SK-N-SH (cell line): ENCODE results near the gene RPL7L1. TPM values are rescaled to one million over a fixed set of nuclear protein-coding genes. Genes with fewer than 3 reads are reported as not detected.
"Not testable (repeated sequence)": the region's sequence is repeated elsewhere in the genome, so short reads cannot be mapped to it uniquely, and the experiment has no call there.

Experiments
- CTCF ChIA-PET: fragments of 300-600, 350-600 bp; formaldehyde crosslinking; extraction: SDS; loops from one replicate; lab custom pipeline; 2021; lab: Yijun Ruan, JAX
- POLR2A ChIA-PET: fragments of 350-600 bp; sonication (Branson Sonifier 250); formaldehyde crosslinking; extraction: SDS; loops from one replicate; lab custom pipeline; 2020; ENCODE audit warnings: antibody characterized with exemption, inconsistent platforms; lab: Yijun Ruan, JAX
- DNase-seq: peaks from one replicate; pipeline ENCODE4 v3.0.0; 2012
- H2AFZ ChIP-seq: fragments of 200-600 bp; sonication (generic); 2 replicates; pipeline ENCODE4 v1.8.1; 2016; ENCODE audit warnings: antibody characterized with exemption, mild to moderate bottlenecking, low read depth
- H3F3A ChIP-seq: fragments of 200-600 bp; sonication (generic); replicated peaks from 2 replicates; pipeline ENCODE3; 2016; ENCODE audit warnings: antibody characterized with exemption, mild to moderate bottlenecking; ENCODE audit not compliant: insufficient read depth
- H3K27ac ChIP-seq, 2 experiments: fragments of 200-500 bp in 1 of 2; fragments of 200-600 bp in 1 of 2; sonication (Bioruptor generic) in 1 of 2; sonication (generic), shearing (Covaris generic) in 1 of 2; 2 replicates each; pipeline versions ENCODE4 v1.5.1 to v1.6.1; 2014 to 2016; ENCODE audit warnings: low read depth in 2 of 2, inconsistent platforms in 1 of 2, low read length in 1 of 2, mild to moderate bottlenecking in 1 of 2, mixed read lengths in 1 of 2
- H3K27me3 ChIP-seq: fragments of 200-600 bp; sonication (generic), shearing (Covaris generic); 2 replicates; pipeline ENCODE4 v1.6.1; 2016; ENCODE audit warnings: mixed run types; ENCODE audit not compliant: insufficient read depth
- H3K36me3 ChIP-seq, 2 experiments: fragments of 200-500 bp in 1 of 2; fragments of 200-600 bp in 1 of 2; sonication (Bioruptor generic) in 1 of 2; sonication (generic) in 1 of 2; replicated peaks in 1 of 2; 2 replicates each; pipeline versions ENCODE3 to v1.5.1; 2014 to 2016; ENCODE audit warnings: low read length in 1 of 2, mild to moderate bottlenecking in 1 of 2; ENCODE audit not compliant: insufficient read depth in 2 of 2, control insufficient read depth in 1 of 2
- H3K4me1 ChIP-seq, 2 experiments: fragments of 200-500 bp in 1 of 2; fragments of 200-600 bp in 1 of 2; sonication (Bioruptor generic) in 1 of 2; sonication (generic), shearing (Covaris generic) in 1 of 2; 2 replicates each; pipeline versions ENCODE4 v1.5.1 to v1.6.1; 2014 to 2016; ENCODE audit warnings: low read depth in 1 of 2, low read length in 1 of 2, mixed run types in 1 of 2; ENCODE audit not compliant: insufficient read depth in 2 of 2, control insufficient read depth in 1 of 2
- H3K4me2 ChIP-seq: fragments of 200-600 bp; sonication (generic), shearing (Covaris generic); 2 replicates; pipeline ENCODE4 v1.6.1; 2017; ENCODE audit warnings: mixed run types
- H3K4me3 ChIP-seq, 2 experiments: fragments of 200-500 bp in 1 of 2; fragments of 200-600 bp in 1 of 2; sonication (Bioruptor generic) in 1 of 2; sonication (generic), shearing (Covaris generic) in 1 of 2; 2 replicates each; pipeline versions ENCODE4 v1.5.1 to v1.8.1; 2014 to 2016; ENCODE audit warnings: low read depth in 2 of 2, inconsistent platforms in 1 of 2, low read length in 1 of 2, mild to moderate bottlenecking in 1 of 2, mixed read lengths in 1 of 2, moderate library complexity in 1 of 2
- H3K79me2 ChIP-seq: fragments of 200-600 bp; sonication (generic); 2 replicates; pipeline ENCODE4 v1.8.1; 2017; ENCODE audit warnings: mild to moderate bottlenecking; ENCODE audit not compliant: insufficient read depth
- H3K9ac ChIP-seq: fragments of 200-600 bp; sonication (generic); 2 replicates; pipeline ENCODE4 v1.6.1; 2017; ENCODE audit warnings: mixed run types
- H3K9me2 ChIP-seq: fragments of 200-600 bp; sonication (generic); 2 replicates; pipeline ENCODE4 v1.6.1; 2017; ENCODE audit warnings: mixed run types
- H3K9me3 ChIP-seq: fragments of 200-600 bp; sonication (generic); 2 replicates; pipeline ENCODE4 v1.6.1; 2017; ENCODE audit warnings: mixed run types, mild to moderate bottlenecking, moderate library complexity
- H4K20me1 ChIP-seq: fragments of 200-600 bp; sonication (generic); 2 replicates; pipeline ENCODE4 v1.6.1; 2017; ENCODE audit warnings: mild to moderate bottlenecking, mixed run types; ENCODE audit not compliant: insufficient read depth
- CHD2 ChIP-seq: fragments of 150-350 bp; IDR thresholded peaks from 2 replicates; pipeline ENCODE4 v1.6.1; 2018; ENCODE audit warnings: low read length; ENCODE audit not compliant: partially characterized antibody
- CTCF ChIP-seq: fragments of 200-600 bp; sonication (generic); IDR thresholded peaks from 2 replicates; pipeline ENCODE4 v1.6.1; 2017; ENCODE audit warnings: antibody characterized with exemption, mild to moderate bottlenecking, moderate library complexity
- ELF1 ChIP-seq: IDR thresholded peaks from 2 replicates; pipeline ENCODE4 v1.4.0; 2012
- FOXJ3 ChIP-seq: sonication (generic); formaldehyde crosslinking; IDR thresholded peaks from 2 replicates; pipeline ENCODE4 v1.5.1; 2020; ENCODE audit warnings: mild to moderate bottlenecking, missing genetic modification reagents
- GATA2 ChIP-seq: sonication (generic); formaldehyde crosslinking; IDR thresholded peaks from 2 replicates; pipeline ENCODE4 v1.5.0; 2020; ENCODE audit warnings: mild to moderate bottlenecking, missing genetic modification reagents
- NFIC ChIP-seq: IDR thresholded peaks from 2 replicates; pipeline ENCODE4 v1.4.0; 2012; ENCODE audit warnings: borderline replicate concordance
- NRF1 ChIP-seq: IDR thresholded peaks from 2 replicates; pipeline ENCODE4 v1.6.1; 2012; ENCODE audit warnings: low read depth, mild to moderate bottlenecking, low read length
- REST ChIP-seq: IDR thresholded peaks from 2 replicates; pipeline ENCODE4 v1.6.1; 2012; ENCODE audit warnings: mild to moderate bottlenecking, low read depth, low read length, moderate library complexity
- RFX5 ChIP-seq: IDR thresholded peaks from 2 replicates; pipeline ENCODE4 v1.6.1; 2012; ENCODE audit warnings: mild to moderate bottlenecking, improper control_type of control experiment, low read length
- TEAD4 ChIP-seq: IDR thresholded peaks from 2 replicates; pipeline ENCODE4 v1.4.0; 2012; ENCODE audit warnings: mild to moderate bottlenecking, borderline replicate concordance; ENCODE audit not compliant: insufficient read depth
- YY1 ChIP-seq: IDR thresholded peaks from 2 replicates; pipeline ENCODE4 v1.4.0; 2012; ENCODE audit warnings: low read depth, mild to moderate bottlenecking
- ZBTB33 ChIP-seq: IDR thresholded peaks from 2 replicates; pipeline ENCODE4 v1.4.0; 2012; ENCODE audit warnings: low read depth, borderline replicate concordance
- WGBS: methylation state at CpG from one replicate; pipeline ENCODE4 v1.1.6; 2017; ENCODE audit warnings: low lambda C conversion rate; 5-methylcytosine and 5-hydroxymethylcytosine counted together
- polyA plus RNA-seq, 3 experiments: library from polyadenylated mRNA; depleted of rRNA; stranded (reverse); fragments of >200 nt; gene quantifications; 2 replicates each; pipeline ENCODE4 v1.2.3, GENCODE V29; 2012
- TF ChIP-seq, protein P1 (sequence below): fragments of 150-350 bp; IDR thresholded peaks from 2 replicates; pipeline ENCODE4 v1.6.1; 2017; ENCODE audit warnings: antibody characterized with exemption, low read length, low read depth, borderline replicate concordance

Gene RPL7L1
- polyA plus RNA-seq, 1 of the 3 experiments (the other 2 are of a cell fraction) = 22.1 TPM

DNA sequence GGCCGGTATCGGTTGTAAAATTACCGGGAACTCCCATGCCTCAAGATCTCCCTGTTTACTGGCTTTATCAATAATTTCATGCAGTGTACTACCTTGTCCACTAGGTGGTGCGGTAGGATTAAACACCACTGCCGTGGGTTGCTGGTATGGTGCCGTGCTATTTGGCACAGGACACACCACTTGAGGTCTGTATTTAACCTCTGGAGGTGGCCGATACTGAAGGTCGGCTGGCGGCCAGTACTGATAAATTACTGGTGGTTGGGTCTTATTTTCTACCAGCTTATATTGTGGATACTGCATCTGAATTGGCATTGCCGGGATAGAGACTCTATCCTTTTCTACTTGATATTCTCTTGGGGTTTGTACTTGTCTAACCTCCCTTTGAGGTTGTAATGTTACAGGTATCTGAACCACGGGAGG, 22.1 kb downstream of the RPL7L1 start (continued):
- no peak for TF ChIP-seq ZBTB33
- no peak for TF ChIP-seq YY1
- TF ChIP-seq GATA2 = no peak
- TF ChIP-seq CHD2 = no peak
- TF ChIP-seq FOXJ3 (CRISPR knock-in tag) = no peak
- TF ChIP-seq TEAD4 = no peak
- peak; percentile 45; the same call in 1 of the 2 replicates for TF ChIP-seq NFIC
- 0 out of 2 replicates have a peak, but pooled peaks have one; percentile 45 for TF ChIP-seq RFX5
- TF ChIP-seq NRF1 = no peak
- TF ChIP-seq CTCF = peak; percentile 89
- no peak for TF ChIP-seq REST
- TF ChIP-seq ELF1 = no peak
- TF ChIP-seq, protein P1, sequence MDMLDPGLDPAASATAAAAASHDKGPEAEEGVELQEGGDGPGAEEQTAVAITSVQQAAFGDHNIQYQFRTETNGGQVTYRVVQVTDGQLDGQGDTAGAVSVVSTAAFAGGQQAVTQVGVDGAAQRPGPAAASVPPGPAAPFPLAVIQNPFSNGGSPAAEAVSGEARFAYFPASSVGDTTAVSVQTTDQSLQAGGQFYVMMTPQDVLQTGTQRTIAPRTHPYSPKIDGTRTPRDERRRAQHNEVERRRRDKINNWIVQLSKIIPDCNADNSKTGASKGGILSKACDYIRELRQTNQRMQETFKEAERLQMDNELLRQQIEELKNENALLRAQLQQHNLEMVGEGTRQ = no peak

DNA sequence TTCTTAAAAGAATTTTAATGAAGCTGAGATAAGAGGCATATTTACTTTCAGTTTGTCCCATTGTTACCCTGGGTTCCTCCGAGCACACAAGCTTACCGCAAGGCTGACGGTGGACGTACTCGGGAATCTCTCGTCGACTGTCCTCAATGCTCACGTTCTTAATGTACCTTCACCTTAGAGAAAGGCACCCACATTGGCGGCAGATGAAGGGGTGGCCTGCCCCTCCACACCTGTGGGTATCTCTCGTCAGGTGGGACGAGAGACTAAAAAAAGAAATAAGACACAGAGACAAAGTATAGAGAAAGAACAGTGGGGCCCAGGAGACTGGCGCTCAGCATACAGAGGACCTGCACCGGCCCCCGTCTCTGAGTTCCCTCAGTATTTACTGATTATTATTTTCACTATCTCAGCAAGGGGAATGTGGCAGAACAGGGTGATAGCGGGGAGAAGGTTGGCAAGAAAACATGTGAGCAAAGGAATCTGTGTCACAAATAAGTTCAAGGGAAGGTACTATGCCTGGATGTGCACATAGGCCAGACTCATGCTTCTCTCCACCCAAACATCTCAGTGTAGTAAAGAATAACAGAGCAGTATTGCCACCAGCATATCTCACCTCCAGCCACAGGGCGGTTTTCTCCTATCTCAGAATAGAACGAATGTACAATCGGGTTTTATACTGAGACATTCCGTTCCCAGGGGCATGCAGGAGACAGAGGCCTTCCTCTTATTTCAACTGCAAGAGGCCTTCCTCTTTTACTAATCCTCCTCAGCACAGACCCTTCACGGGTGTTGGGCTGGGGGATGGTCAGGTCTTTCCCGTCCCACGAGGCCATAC, 23.2 kb downstream of the RPL7L1 start:
- POLR2A ChIA-PET, H3K9me3 ChIP-seq, H3K4me1 ChIP-seq, H3K36me3 ChIP-seq, H3F3A ChIP-seq, H3K79me2 ChIP-seq, H3K27me3 ChIP-seq, H4K20me1 ChIP-seq, H3K9ac ChIP-seq, H3K9me2 ChIP-seq, H3K27ac ChIP-seq, H3K4me3 ChIP-seq, DNase-seq: not testable (repeated sequence)
- CTCF ChIA-PET = interaction anchor here (0.9 to 2.4 kb wide), 13 partner anchors 10 to 459 kb away, joined by 3 to 13 read pairs (median 4); partner anchors contain the start of gene CNPY3
- H3K4me2 ChIP-seq = peak overlapping the region; percentile 60; the same call in 1 of the 2 replicates
- WGBS = 92% methylated on average over 20 of the region's 22 CpGs
- H2AFZ ChIP-seq = peak overlapping the region; percentile 77
